Measurements from ENCODE around the gene CUL2.
"Not testable (repeated sequence)": the region's sequence is repeated elsewhere in the genome, so short reads cannot be mapped to it uniquely, and the experiment has no call there.

CUL2 gene

DNA sequence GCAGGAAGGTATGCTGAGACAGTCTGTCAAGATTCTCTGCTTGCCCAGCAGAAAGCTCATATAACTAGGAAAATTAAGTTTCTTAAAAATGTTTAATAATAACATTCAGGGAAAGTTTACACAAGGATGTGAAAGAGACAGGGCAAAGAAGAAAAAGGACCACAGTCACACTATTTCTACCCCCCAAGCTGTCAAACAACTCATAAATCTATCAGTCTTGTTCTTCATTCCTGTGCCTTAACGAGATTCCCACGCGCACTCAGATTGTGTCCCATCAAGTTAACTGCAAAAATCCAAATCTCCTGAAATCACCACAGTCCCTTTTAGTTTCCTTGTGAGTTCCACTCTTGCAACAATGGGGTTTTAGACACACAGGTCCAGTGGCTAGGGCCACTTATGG, 14.9 kb downstream of the CUL2 start:
- Histone ChIP-seq H3K9me3 (ENCODE audit: control insufficient read depth, low read length) (no peaks in the 10 kb centered on the region), H3K4me1 (ENCODE audit: control insufficient read depth, insufficient read depth, low read length) (no peaks in the 10 kb centered on the region), H3K4me3 (ENCODE audit: low read length) (no peak overlapping the region), H3K27me3 (ENCODE audit: control insufficient read depth, insufficient read depth, low read length) (no peaks in the 10 kb centered on the region), H3K36me3 (ENCODE audit: control insufficient read depth, insufficient read depth, low read length) (no peaks in the 10 kb centered on the region), H3K9ac (ENCODE audit: low read length) (no peak overlapping the region)

DNA sequence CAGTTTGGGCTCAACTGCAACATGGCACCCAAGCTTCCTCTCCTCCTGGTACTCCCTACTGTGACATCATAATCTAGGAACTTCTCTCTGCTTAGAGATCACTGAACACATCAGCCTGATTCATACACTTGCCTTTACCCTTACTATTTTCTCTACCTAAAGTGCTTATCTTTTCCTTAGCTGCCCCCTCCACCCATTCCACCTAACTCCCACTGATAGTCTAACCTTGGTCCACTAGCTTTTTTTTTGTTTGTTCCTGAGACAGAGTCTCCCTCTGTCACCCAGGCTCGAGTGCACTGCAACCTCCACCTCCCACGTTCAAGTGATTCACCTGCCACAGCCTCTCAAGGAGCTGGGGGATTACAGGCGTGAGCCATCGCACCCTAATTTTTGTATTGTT, 15.9 kb downstream of the CUL2 start:
- Histone ChIP-seq H3K9ac (ENCODE audit: low read length) (no peak overlapping the region), H3K4me3 (ENCODE audit: low read length) (no peak overlapping the region), H3K9me3 (ENCODE audit: control insufficient read depth, low read length) (no peaks in the 10 kb centered on the region), H3K4me1 (ENCODE audit: control insufficient read depth, insufficient read depth, low read length) (no peaks in the 10 kb centered on the region), H3K27me3 (ENCODE audit: control insufficient read depth, insufficient read depth, low read length) (no peaks in the 10 kb centered on the region), H3K36me3 (ENCODE audit: control insufficient read depth, insufficient read depth, low read length) (no peaks in the 10 kb centered on the region)

DNA sequence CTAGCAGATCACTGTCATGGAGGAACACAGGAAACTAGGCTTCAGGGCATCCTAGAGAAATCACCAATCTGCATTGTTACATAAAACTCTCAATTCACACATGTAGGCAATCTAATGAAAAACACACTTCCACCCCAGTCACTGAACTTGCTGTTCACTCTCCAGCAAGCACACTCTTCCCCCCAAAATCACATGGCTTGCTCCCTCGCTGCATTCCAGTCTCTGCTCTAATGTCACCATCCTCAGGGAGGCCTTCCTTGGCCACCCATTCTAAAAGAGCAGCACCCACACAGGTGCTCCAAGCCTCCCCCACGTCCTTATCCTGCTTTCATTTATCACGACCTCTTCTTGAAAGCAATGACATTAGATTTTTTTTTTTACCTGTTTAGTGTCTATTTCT, 19.6 kb downstream of the CUL2 start:
- no peaks in the 10 kb centered on the region for H3K4me1 ChIP-seq (ENCODE audit: control insufficient read depth, insufficient read depth, low read length)
- no peaks in the 10 kb centered on the region for H3K9me3 ChIP-seq (ENCODE audit: control insufficient read depth, low read length)
- no peak overlapping the region for H3K9ac ChIP-seq (ENCODE audit: low read length)
- H3K4me3 ChIP-seq (ENCODE audit: low read length): no peak overlapping the region
- H3K36me3 ChIP-seq (ENCODE audit: control insufficient read depth, insufficient read depth, low read length): no peaks in the 10 kb centered on the region
- no peaks in the 10 kb centered on the region for H3K27me3 ChIP-seq (ENCODE audit: control insufficient read depth, insufficient read depth, low read length)

- H3K27me3 ChIP-seq (ENCODE audit: control insufficient read depth, insufficient read depth, low read length): no peaks in the 10 kb centered on the region
- H3K36me3 ChIP-seq (ENCODE audit: control insufficient read depth, insufficient read depth, low read length): no peaks in the 10 kb centered on the region
- no peak overlapping the region for H3K4me3 ChIP-seq (ENCODE audit: low read length)
- no peaks in the 10 kb centered on the region for H3K9me3 ChIP-seq (ENCODE audit: control insufficient read depth, low read length)
- H3K4me1 ChIP-seq (ENCODE audit: control insufficient read depth, insufficient read depth, low read length): no peaks in the 10 kb centered on the region
- H3K9ac ChIP-seq (ENCODE audit: low read length): no peak overlapping the region
Observed at GRCh38 chr10:35063837-35064454, 26.2 kb downstream of the CUL2 start.

- Histone ChIP-seq H3K4me3 (ENCODE audit: low read length) (no peak overlapping the region), H3K27me3 (ENCODE audit: control insufficient read depth, insufficient read depth, low read length) (no peaks in the 10 kb centered on the region), H3K36me3 (ENCODE audit: control insufficient read depth, insufficient read depth, low read length) (no peaks in the 10 kb centered on the region), H3K4me1 (ENCODE audit: control insufficient read depth, insufficient read depth, low read length) (no peaks in the 10 kb centered on the region), H3K9ac (ENCODE audit: low read length) (no peak overlapping the region), H3K9me3 (ENCODE audit: control insufficient read depth, low read length) (no peaks in the 10 kb centered on the region)
Observed at GRCh38 chr10:35059481-35059880, 30.7 kb downstream of the CUL2 start.

DNA sequence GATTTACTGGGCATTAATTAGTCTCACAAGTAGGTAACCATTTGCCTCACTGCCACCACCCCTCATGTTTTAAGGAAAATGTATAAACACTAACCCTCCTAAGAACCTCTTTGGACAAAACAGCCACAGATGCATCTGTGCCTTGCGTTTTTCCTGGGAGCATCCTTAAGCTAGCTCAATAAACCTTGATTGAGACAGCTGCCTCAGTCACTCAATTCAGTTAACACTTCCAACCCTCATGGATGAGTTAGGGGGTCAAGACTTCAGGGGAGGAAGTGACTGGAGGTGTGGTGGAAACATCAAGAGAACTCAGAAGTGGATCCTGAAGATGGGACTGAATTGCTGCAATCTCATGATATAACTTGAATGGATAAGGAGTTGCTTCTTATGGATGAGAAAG, 31.5 kb downstream of the CUL2 start:
- no peaks in the 10 kb centered on the region for H3K36me3 ChIP-seq (ENCODE audit: control insufficient read depth, insufficient read depth, low read length)
- no peak overlapping the region for H3K4me3 ChIP-seq (ENCODE audit: low read length)
- H3K9me3 ChIP-seq (ENCODE audit: control insufficient read depth, low read length): no peaks in the 10 kb centered on the region
- no peaks in the 10 kb centered on the region for H3K27me3 ChIP-seq (ENCODE audit: control insufficient read depth, insufficient read depth, low read length)
- no peak overlapping the region for H3K9ac ChIP-seq (ENCODE audit: low read length)
- no peaks in the 10 kb centered on the region for H3K4me1 ChIP-seq (ENCODE audit: control insufficient read depth, insufficient read depth, low read length)

DNA sequence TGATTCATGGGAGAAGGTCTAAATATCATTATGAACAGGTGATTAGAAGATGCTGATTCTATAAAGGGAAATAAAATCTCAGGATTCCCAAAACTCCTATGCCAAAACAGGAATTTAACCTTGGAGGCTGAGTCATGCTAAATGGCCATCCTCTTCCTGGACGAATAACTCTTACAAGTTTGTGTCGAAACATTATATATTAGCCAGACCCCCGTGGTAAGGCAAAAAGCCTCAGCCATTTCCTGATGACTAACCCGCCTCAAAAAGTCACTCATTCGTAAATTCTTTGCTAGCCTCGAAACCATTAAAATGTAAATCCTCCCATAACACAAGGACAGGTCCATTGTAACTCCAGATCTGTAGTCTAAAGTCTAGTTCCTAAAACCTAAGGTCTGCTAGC, 32.0 kb downstream of the CUL2 start:
- H3K36me3 ChIP-seq (ENCODE audit: control insufficient read depth, insufficient read depth, low read length): no peaks in the 10 kb centered on the region
- no peaks in the 10 kb centered on the region for H3K9me3 ChIP-seq (ENCODE audit: control insufficient read depth, low read length)
- no peak overlapping the region for H3K4me3 ChIP-seq (ENCODE audit: low read length)
- H3K27me3 ChIP-seq (ENCODE audit: control insufficient read depth, insufficient read depth, low read length): no peaks in the 10 kb centered on the region
- no peak overlapping the region for H3K9ac ChIP-seq (ENCODE audit: low read length)
- H3K4me1 ChIP-seq (ENCODE audit: control insufficient read depth, insufficient read depth, low read length): no peaks in the 10 kb centered on the region

DNA sequence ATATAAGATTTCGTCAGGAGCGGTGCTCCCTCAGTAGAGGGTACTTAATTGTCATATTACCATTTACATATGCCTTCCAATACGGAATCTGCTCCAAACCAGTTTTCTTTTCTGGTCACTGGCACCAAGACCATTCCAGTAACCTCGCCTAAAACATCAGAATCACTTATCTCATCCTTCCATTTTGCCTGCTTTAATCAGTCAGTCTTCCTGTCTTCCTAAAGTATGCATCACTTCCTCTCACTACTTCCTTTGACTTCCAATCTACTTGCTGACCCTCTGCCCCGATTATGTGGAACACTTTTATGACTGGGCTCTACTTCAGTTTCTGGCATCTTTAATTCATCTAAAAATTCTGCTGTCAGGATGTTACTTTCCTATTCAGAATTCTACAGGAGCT, 33.5 kb downstream of the CUL2 start:
- no peaks in the 10 kb centered on the region for H3K36me3 ChIP-seq (ENCODE audit: control insufficient read depth, insufficient read depth, low read length)
- no peak overlapping the region for H3K9ac ChIP-seq (ENCODE audit: low read length)
- no peaks in the 10 kb centered on the region for H3K4me1 ChIP-seq (ENCODE audit: control insufficient read depth, insufficient read depth, low read length)
- no peaks in the 10 kb centered on the region for H3K9me3 ChIP-seq (ENCODE audit: control insufficient read depth, low read length)
- no peaks in the 10 kb centered on the region for H3K27me3 ChIP-seq (ENCODE audit: control insufficient read depth, insufficient read depth, low read length)
- H3K4me3 ChIP-seq (ENCODE audit: low read length): no peak overlapping the region

GRCh38 chr10:35056133-35056532, 34.0 kb downstream of the CUL2 start:
- Histone ChIP-seq H3K4me3 (ENCODE audit: low read length) (no peak overlapping the region), H3K9ac (ENCODE audit: low read length) (no peak overlapping the region), H3K27me3 (ENCODE audit: control insufficient read depth, insufficient read depth, low read length) (no peaks in the 10 kb centered on the region), H3K36me3 (ENCODE audit: control insufficient read depth, insufficient read depth, low read length) (no peaks in the 10 kb centered on the region), H3K4me1 (ENCODE audit: control insufficient read depth, insufficient read depth, low read length) (no peaks in the 10 kb centered on the region), H3K9me3 (ENCODE audit: control insufficient read depth, low read length) (no peaks in the 10 kb centered on the region)

DNA sequence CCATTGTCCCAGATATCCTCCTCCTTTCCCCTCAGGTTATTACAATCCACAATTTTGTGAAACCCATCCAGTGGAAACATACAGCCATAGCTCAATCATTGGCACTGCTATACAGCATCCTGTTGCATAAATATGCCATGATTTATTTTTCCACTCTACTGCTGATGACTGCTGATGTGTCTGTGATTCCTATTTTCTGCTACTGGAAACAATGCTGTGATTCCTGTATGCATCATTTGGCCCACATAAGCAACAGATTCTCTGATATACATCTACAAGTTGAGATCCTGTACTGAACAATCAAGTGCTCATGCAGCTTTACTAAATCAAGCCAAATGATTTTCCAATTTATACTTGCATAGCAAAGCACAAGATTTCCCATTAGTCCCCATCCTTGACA, 39.6 kb downstream of the CUL2 start:
- no peaks in the 10 kb centered on the region for H3K9me3 ChIP-seq (ENCODE audit: control insufficient read depth, low read length)
- no peaks in the 10 kb centered on the region for H3K27me3 ChIP-seq (ENCODE audit: control insufficient read depth, insufficient read depth, low read length)
- no peak overlapping the region for H3K4me3 ChIP-seq (ENCODE audit: low read length)
- no peaks in the 10 kb centered on the region for H3K36me3 ChIP-seq (ENCODE audit: control insufficient read depth, insufficient read depth, low read length)
- no peak overlapping the region for H3K9ac ChIP-seq (ENCODE audit: low read length)
- H3K4me1 ChIP-seq (ENCODE audit: control insufficient read depth, insufficient read depth, low read length): no peaks in the 10 kb centered on the region

DNA sequence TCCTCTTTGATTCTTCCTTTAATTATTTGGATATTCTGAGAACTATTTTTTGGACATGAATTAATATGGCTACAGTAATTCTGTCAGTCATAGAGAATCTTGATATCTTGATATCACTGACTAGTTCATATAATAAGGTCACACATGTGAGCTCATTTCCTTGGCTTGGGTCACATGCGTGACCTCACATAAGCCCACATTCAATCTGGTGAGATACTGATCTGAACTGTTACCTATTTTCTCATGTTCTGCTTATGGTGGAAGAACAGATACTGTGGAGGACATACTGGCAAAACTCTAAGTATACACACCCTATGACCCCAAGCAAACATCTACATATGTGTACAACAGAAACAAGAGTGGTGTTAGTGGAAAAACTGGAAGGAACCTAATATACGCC, 44.1 kb downstream of the CUL2 start:
- no peak overlapping the region for H3K4me3 ChIP-seq (ENCODE audit: low read length)
- no peak overlapping the region for H3K9ac ChIP-seq (ENCODE audit: low read length)
- no peaks in the 10 kb centered on the region for H3K9me3 ChIP-seq (ENCODE audit: control insufficient read depth, low read length)
- no peaks in the 10 kb centered on the region for H3K27me3 ChIP-seq (ENCODE audit: control insufficient read depth, insufficient read depth, low read length)
- peaks cover 8% of the 10 kb centered on the region for H3K4me1 ChIP-seq (ENCODE audit: control insufficient read depth, insufficient read depth, low read length)
- H3K36me3 ChIP-seq (ENCODE audit: control insufficient read depth, insufficient read depth, low read length): no peaks in the 10 kb centered on the region

GRCh38 chr10:35045275-35045674, 44.9 kb downstream of the CUL2 start:
- H3K4me1 ChIP-seq (ENCODE audit: control insufficient read depth, insufficient read depth, low read length): not testable (repeated sequence)

DNA sequence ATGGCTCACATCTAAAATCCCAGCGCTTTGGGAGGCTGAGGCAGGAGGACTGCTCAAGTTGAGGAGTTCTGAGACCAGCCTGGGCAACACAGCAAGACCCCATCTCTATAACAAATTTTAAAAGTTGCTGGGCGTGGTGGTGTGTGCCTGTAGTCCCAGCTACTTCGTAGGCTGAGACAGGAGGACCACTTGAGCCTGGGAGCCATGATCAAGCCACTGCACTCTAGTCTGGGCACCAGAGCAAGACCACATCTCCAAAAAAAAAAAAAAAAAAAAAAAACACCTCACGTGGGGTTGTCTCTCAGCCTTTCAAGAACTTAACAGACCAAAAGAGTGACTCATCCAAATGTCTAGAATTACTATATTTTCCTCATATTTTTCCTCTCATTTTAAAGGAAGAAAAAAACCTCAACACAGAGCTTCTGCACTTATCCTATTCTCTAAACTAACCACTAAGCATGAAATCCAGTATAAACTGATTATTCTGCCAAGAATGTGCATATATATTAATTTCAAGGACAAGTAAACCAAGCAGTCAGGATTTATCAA, 46.3 kb downstream of the CUL2 start:
- Histone ChIP-seq H3K36me3 (ENCODE audit: control insufficient read depth, insufficient read depth, low read length) (no peaks in the 10 kb centered on the region), H3K4me3 (ENCODE audit: low read length) (no peak overlapping the region), H3K9ac (ENCODE audit: low read length) (no peak overlapping the region), H3K27me3 (ENCODE audit: control insufficient read depth, insufficient read depth, low read length) (no peaks in the 10 kb centered on the region), H3K4me1 (ENCODE audit: control insufficient read depth, insufficient read depth, low read length) (peaks cover 8% of the 10 kb centered on the region), H3K9me3 (ENCODE audit: control insufficient read depth, low read length) (no peaks in the 10 kb centered on the region)

More at GRCh38 chr10:35045275-35045674, 44.9 kb downstream of the CUL2 start:
- not testable (repeated sequence) for H3K4me3 ChIP-seq (ENCODE audit: low read length); H3K9ac ChIP-seq (ENCODE audit: low read length); H3K36me3 ChIP-seq (ENCODE audit: control insufficient read depth, insufficient read depth, low read length); H3K27me3 ChIP-seq (ENCODE audit: control insufficient read depth, insufficient read depth, low read length); H3K9me3 ChIP-seq (ENCODE audit: control insufficient read depth, low read length)
